ENCODE results near the gene PLAAT3. TPM values are rescaled to one million over a fixed set of nuclear protein-coding genes. Genes with fewer than 3 reads are reported as not detected.

Gene PLAAT3
- total and polyA plus RNA-seq, 2 of the 8 experiments (the other 6 are each of a cell fraction or from before 2014, with no cell fraction given) = 109 to 190 TPM

DNA sequence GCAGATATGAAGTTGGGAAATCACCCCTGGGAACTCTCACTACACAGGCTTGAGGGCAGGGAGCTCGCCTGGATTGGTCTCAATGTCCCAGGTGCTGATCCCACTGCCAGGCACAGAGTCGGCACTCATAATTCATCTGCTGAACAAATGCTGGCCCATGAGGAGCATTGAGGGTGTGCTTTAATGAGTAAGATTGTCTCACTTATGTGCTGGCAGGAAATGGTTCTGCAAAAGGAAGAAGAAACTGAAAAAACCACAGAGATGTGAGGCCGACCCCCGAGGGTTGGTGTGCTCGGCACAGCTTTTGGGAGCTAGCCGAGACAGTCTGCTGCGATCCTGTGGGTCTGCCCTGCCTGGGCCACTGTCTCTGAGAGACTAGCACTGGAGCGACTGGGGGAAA, 60.5 kb downstream of the PLAAT3 start (continued):
- TF ChIP-seq, protein P1, sequence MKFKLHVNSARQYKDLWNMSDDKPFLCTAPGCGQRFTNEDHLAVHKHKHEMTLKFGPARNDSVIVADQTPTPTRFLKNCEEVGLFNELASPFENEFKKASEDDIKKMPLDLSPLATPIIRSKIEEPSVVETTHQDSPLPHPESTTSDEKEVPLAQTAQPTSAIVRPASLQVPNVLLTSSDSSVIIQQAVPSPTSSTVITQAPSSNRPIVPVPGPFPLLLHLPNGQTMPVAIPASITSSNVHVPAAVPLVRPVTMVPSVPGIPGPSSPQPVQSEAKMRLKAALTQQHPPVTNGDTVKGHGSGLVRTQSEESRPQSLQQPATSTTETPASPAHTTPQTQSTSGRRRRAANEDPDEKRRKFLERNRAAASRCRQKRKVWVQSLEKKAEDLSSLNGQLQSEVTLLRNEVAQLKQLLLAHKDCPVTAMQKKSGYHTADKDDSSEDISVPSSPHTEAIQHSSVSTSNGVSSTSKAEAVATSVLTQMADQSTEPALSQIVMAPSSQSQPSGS (IDR thresholded peaks at IDR 0.05; ENCODE audit: low read length) = no peak
- no peak for TF ChIP-seq TAF7 (optimal IDR thresholded peaks at IDR 0.05; ENCODE audit: borderline replicate concordance, low read depth, low read length)
- no peak for TF ChIP-seq POLR2A (IDR thresholded peaks at IDR 0.05; ENCODE audit: control extremely low read depth in 1 of 2, low read depth in 2 of 2, low read length in 2 of 2)
- no peak for TF ChIP-seq SP1 (IDR thresholded peaks at IDR 0.05; ENCODE audit: low read depth, low read length)
- no peak for TF ChIP-seq BACH1 (IDR thresholded peaks at IDR 0.05; ENCODE audit: low read length)
